ENCODE measurements around the gene ERBB2.

Gene ERBB2

DNA sequence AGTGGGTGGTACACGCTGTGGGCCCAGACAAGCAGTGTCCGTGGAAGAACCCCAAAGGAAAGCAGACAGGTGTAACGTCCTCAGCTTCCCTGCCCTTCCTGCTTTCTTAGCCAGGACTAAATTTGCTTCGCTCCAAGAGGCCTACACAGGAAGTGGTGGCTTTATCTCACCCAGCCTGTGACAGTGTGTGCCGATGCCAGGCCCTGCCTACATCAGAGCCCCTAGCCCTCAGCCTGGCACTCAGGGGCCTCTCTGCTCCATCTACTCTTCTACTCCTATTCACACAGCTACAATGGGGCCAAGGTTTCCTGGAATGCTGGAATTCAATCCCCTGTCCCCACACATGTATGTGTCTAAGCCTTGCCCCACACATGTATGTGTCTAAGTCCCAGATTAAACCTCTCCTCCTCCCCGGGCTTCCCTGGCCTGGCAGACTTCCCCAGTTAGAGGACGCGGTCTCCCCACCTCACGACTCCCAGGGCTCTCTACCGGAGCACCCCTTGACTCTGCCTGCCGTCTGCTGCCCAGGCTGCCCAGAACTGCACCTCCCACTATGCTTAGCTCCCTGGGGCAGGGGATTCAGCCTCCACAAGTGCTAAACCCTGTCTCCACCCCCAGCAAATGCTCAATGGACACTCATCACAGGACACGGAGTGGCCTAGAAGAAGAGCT is 20.2 kb upstream of the ERBB2 start:
- H3K27me3 ChIP-seq (replicated peaks; ENCODE audit: control insufficient read depth, insufficient read depth, low read length), result no peaks in the 10 kb centered on the region
- no peak for DNase-seq (ENCODE audit: extremely low read depth, insufficient read length)
- no peaks in the 10 kb centered on the region; the same call in 1 of the 2 replicates for H3K36me3 ChIP-seq (ENCODE audit: control insufficient read depth, insufficient read depth, low read length)
- TF ChIP-seq, protein P1, sequence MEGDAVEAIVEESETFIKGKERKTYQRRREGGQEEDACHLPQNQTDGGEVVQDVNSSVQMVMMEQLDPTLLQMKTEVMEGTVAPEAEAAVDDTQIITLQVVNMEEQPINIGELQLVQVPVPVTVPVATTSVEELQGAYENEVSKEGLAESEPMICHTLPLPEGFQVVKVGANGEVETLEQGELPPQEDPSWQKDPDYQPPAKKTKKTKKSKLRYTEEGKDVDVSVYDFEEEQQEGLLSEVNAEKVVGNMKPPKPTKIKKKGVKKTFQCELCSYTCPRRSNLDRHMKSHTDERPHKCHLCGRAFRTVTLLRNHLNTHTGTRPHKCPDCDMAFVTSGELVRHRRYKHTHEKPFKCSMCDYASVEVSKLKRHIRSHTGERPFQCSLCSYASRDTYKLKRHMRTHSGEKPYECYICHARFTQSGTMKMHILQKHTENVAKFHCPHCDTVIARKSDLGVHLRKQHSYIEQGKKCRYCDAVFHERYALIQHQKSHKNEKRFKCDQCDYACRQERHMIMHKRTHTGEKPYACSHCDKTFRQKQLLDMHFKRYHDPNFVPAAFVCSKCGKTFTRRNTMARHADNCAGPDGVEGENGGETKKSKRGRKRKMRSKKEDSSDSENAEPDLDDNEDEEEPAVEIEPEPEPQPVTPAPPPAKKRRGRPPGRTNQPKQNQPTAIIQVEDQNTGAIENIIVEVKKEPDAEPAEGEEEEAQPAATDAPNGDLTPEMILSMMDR (IDR thresholded peaks at IDR 0.05; ENCODE audit: insufficient read depth, low read length, poor library complexity, severe bottlenecking), result no peak
- no peak overlapping the region for H3K4me3 ChIP-seq (replicated peaks; ENCODE audit: low read depth, low read length)

DNA sequence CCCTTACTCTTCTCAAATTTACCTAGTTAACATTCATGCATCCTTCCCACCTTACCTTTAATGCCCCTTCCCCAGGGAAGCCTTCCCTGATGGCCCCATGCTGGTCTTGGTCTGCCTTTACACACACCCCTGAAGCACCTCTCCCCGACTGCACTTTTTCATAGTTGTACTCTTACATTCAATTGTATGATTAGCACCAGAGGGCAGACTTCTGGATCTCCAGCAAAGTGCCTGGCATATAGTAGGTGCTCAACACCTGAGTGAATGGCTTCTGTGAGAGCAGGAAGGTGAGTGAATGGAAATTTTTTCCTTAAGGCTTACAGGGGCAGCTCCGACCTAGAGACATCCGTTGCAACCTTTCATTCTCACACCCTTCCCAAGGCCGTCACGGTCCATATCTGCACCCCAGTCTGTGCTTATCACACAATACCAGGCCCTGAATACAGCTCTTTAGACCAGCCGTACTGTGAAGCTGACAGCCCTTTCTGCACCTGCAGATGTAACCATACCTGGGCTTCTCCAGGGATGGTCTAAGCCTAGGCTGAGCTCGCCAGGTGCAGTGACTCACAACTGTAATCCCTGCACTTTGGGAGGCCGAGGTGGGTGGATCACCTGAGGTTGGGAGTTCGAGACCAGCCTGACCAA is 16.4 kb upstream of the ERBB2 start:
- Histone ChIP-seq H3K27me3 (replicated peaks; ENCODE audit: control insufficient read depth, insufficient read depth, low read length) (no peaks in the 10 kb centered on the region), H3K36me3 (ENCODE audit: control insufficient read depth, insufficient read depth, low read length) (no peaks in the 10 kb centered on the region; the same call in 1 of the 2 replicates), H3K4me3 (replicated peaks; ENCODE audit: low read depth, low read length) (no peak overlapping the region)
- TF ChIP-seq, protein P1 (IDR thresholded peaks at IDR 0.05; ENCODE audit: insufficient read depth, low read length, poor library complexity, severe bottlenecking), result no peak
- DNase-seq (ENCODE audit: extremely low read depth, insufficient read length), result no peak

DNA sequence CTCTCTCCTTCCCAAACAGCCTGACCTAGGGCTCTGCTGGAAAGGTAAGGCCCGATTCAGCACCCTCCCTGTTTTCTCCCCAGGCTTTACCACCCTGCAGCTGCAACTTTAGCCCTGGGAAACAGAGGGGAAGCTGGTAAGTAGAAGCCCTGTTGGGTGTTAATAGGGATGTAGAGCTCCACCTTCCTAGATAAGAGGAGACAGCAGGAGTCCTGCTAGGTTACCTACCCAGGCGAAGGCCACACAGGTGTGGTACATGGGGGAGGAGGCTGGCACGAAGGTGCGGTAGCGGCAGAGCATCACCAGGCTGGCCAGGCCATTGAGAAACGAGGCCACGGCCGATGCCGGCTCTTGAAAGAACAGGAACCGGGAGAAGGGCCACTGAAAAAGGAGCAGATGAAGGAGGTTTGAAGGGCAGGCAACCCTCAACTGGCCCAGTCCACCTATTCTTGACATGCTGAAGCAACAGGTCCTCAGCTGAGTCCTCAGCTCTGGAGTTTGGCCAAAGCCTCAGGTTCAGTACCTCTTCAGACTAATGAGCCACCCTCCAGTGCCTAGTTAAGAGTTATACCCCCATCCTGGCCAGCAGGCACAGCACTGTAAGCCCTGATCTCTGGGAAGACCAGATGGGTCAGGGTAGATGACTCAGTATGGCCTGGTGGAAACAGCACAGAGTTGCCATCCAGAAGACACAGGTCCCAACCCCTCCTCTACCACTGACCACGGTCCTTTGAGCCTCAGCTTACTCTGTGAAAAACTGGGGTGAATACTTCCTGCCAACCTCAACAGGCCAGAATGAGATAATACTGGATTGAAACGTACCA is 15.3 kb upstream of the ERBB2 start:
- Histone ChIP-seq H3K36me3 (ENCODE audit: control insufficient read depth, insufficient read depth, low read length) (no peaks in the 10 kb centered on the region; the same call in 1 of the 2 replicates), H3K4me3 (replicated peaks; ENCODE audit: low read depth, low read length) (no peak overlapping the region), H3K27me3 (replicated peaks; ENCODE audit: control insufficient read depth, insufficient read depth, low read length) (no peaks in the 10 kb centered on the region)
- TF ChIP-seq, protein P1 (IDR thresholded peaks at IDR 0.05; ENCODE audit: insufficient read depth, low read length, poor library complexity, severe bottlenecking), result no peak
- DNase-seq (ENCODE audit: extremely low read depth, insufficient read length), result no peak

DNA sequence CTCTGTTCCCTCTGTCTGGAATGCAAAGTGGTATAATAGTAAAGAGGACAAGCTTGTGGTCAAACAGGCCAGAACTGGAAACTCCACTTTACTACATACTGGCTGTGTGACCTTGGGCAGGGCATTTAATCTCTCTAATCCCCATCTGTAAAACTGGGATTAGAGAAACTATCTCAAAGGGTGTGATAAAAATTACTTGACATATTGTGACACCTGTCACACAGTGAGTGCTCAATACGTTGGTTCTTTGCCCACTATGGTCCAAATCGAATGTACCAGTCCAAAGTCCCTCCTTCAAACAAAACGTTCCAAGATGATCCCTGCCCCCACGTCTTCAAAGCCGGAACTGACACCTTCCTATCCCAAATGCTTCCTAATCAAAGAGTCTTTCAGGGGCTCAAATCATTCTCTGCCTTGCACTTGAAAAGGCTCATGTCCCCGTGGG is 12.7 kb upstream of the ERBB2 start:
- Histone ChIP-seq H3K36me3 (ENCODE audit: control insufficient read depth, insufficient read depth, low read length) (no peaks in the 10 kb centered on the region; the same call in 1 of the 2 replicates), H3K27me3 (replicated peaks; ENCODE audit: control insufficient read depth, insufficient read depth, low read length) (no peaks in the 10 kb centered on the region), H3K4me3 (replicated peaks; ENCODE audit: low read depth, low read length) (peak overlapping the region; percentile 69)
- no peak for DNase-seq (ENCODE audit: extremely low read depth, insufficient read length)
- TF ChIP-seq, protein P1 (IDR thresholded peaks at IDR 0.05; ENCODE audit: insufficient read depth, low read length, poor library complexity, severe bottlenecking), result no peak

DNA sequence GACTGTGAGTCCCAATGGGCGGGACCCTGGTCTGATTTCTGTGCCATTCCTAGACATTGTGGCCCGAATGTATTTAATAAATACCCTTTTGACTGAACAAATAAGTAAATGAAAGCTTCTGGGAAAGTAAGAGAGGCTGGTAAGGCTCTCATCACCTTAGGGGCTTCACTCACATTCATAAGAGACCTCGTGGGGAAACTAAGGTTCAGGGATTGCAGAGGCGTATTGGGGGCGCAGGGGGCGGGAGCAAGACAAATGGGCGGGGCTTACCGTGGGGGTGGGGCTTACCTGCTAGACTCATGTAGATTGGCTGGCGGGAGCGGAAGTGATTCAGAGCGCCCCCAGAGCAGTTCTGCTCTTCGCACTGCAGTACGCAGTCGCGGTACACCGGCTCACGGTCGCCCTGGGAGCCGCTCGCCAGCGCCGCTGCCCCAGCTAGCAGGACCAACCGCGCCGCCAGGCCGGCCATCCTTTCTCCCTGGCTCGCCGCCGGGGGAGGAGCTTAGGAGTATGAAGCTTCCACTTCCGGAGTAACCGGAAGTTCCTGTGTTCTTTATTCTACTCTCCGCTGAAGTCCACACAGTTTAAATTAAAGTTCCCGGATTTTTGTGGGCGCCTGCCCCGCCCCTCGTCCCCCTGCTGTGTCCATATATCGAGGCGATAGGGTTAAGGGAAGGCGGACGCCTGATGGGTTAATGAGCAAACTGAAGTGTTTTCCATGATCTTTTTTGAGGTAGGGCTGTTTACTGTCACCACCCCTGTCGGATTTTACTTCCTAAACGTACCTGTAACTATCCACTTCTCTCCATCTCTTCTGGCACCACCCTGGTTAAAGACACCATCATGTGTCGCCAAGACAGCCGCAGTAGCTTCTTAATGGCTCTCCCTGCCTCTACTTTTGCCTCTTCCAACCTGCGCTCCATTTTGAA is 12.1 kb upstream of the ERBB2 start, which contains the start of gene PGAP3:
PGAP3 (minus strand) TSS at position 512 of the 929 bp plus-strand sequence; CDS start at position 469, 43 bp downstream.
- no peaks in the 10 kb centered on the region; the same call in 1 of the 2 replicates for H3K36me3 ChIP-seq (ENCODE audit: control insufficient read depth, insufficient read depth, low read length)
- H3K4me3 ChIP-seq (replicated peaks; ENCODE audit: low read depth, low read length), result peak within 1 kb of the TSS; percentile 69
- H3K27me3 ChIP-seq (replicated peaks; ENCODE audit: control insufficient read depth, insufficient read depth, low read length), result no peaks in the 10 kb centered on the region
- TF ChIP-seq, protein P1 (IDR thresholded peaks at IDR 0.05; ENCODE audit: insufficient read depth, low read length, poor library complexity, severe bottlenecking), result no peak
- DNase-seq (ENCODE audit: extremely low read depth, insufficient read length), result peak; percentile 95

Data from GM06990 (cell line).